Left colon (tissue), 2 donors: ENCODE results near the gene SELP. TPM values are rescaled to one million over a fixed set of nuclear protein-coding genes. Genes with fewer than 3 reads are reported as not detected.

ENCODE experiments used
- ATAC-seq: fragments of 200-7000 bp; cut with Tn5 transposase; one replicate; pipeline ENCODE4 v1.9.1; 2020; ENCODE audit warnings: mild to moderate bottlenecking, moderate library complexity
- DNase-seq, 2 donors: peaks; one replicate each; pipeline ENCODE4 v3.0.0-alpha.2; 2020
- intact Hi-C, 2 donors: fragments of 100-400 bp; cut with DNase I in 1 of 2; cut with micrococcal nuclease in 1 of 2; formaldehyde crosslinking; loops; one replicate each; pipeline versions ENCODE4 v1.11.2 to v1.14.0; 2022; cut with DNase I, micrococcal nuclease
- total RNA-seq, 2 donors: library from RNA; stranded (reverse); fragmentation: NEBNext Ultra II Directional; extraction: Animal tissue kit (Norgen Biotek cat#: 25700); gene quantifications; one replicate each; pipeline ENCODE4 v1.2.1, GENCODE V29; 2021
- donor health status: DM: no; HTN: no; CAD: no.
- donor health status: DM: yes; HTN: yes; CAD: no.

The SELP gene
- total RNA-seq, 2 donors from 2014 or later = 1.5 to 3.0 TPM

GRCh38 chr1:169624912-169625311 is 5.0 kb downstream of the SELP start:
- no peak for ATAC-seq
- intact Hi-C loops = no loop called here
- no peak for DNase-seq

- no peak for ATAC-seq
- intact Hi-C loops = no loop called here
- DNase-seq = no peak
These were observed 5.8 kb downstream of the SELP start for GRCh38 chr1:169624122-169624521.

- intact Hi-C loops = no loop called here
- DNase-seq = no peak
- ATAC-seq = no peak
These were observed 6.6 kb downstream of the SELP start for GRCh38 chr1:169623132-169623926.

GRCh38 chr1:169620565-169620964 is 9.4 kb downstream of the SELP start:
- no peak for DNase-seq
- ATAC-seq = no peak
- intact Hi-C loops = no loop called here

- intact Hi-C loops = no loop called here
- ATAC-seq (no peak), DNase-seq (no peak)
These were observed 11.6 kb downstream of the SELP start for GRCh38 chr1:169618367-169618766.

- no peak for ATAC-seq
- intact Hi-C loops = no loop called here
These were observed 14.1 kb downstream of the SELP start for GRCh38 chr1:169615803-169616202.

GRCh38 chr1:169610858-169611257 is 19.1 kb downstream of the SELP start:
- intact Hi-C loops = no loop called here
- DNase-seq (no peak), ATAC-seq (no peak)

More at GRCh38 chr1:169615803-169616202, 14.1 kb downstream of the SELP start:
- no peak for DNase-seq

GRCh38 chr1:169610108-169610507 is 19.8 kb downstream of the SELP start:
- no peak for ATAC-seq
- DNase-seq = no peak
- intact Hi-C loops = no loop called here

- intact Hi-C loops = loop anchor here in 1 of 2 donors (10.0 kb wide), 1 partner anchor 107 kb away; the partner anchor contains the start of gene SELL
- ATAC-seq (no peak), DNase-seq (no peak)
These were observed 21.7 kb downstream of the SELP start for GRCh38 chr1:169608226-169608625.

GRCh38 chr1:169604781-169605560 is 25.0 kb downstream of the SELP start:
- intact Hi-C loops = loop anchor here in 1 of 2 donors (10.0 kb wide), 1 partner anchor 110 kb away; the partner anchor contains the start of gene SELL
- no peak for DNase-seq
- ATAC-seq = peak; percentile 15

GRCh38 chr1:169601096-169601881 is 28.6 kb downstream of the SELP start:
- ATAC-seq = peak; percentile 40
- no peak for DNase-seq
- intact Hi-C loops = loop anchor here in 1 of 2 donors (10.0 kb wide), 1 partner anchor 114 kb away; the partner anchor contains the start of gene SELL

GRCh38 chr1:169595764-169596711 is 33.9 kb downstream of the SELP start:
- intact Hi-C loops = no loop called here
- no peak for DNase-seq
- peak; percentile 48 for ATAC-seq

GRCh38 chr1:169594391-169594790 is 35.5 kb downstream of the SELP start:
- DNase-seq = no peak
- intact Hi-C loops = no loop called here
- ATAC-seq = no peak

- DNase-seq (no peak), ATAC-seq (no peak)
- intact Hi-C loops = no loop called here
These were observed 39.0 kb downstream of the SELP start for GRCh38 chr1:169590932-169591331.

- DNase-seq (no peak), ATAC-seq (no peak)
- intact Hi-C loops = no loop called here
These were observed 41.0 kb downstream of the SELP start for GRCh38 chr1:169588785-169589485.

- DNase-seq (no peak), ATAC-seq (no peak)
- intact Hi-C loops = no loop called here
These were observed 41.8 kb downstream of the SELP start for GRCh38 chr1:169588112-169588511.

- DNase-seq (peak; percentile 73 to 77), ATAC-seq (peak; percentile 100)
- intact Hi-C loops = no loop called here
These were observed 43.3 kb downstream of the SELP start, which contains the start of gene F5 for GRCh38 chr1:169586395-169587255. TSS of gene F5 (minus strand) at chr1:169586481. CDS start at chr1:169586386, 95 bp downstream.
